HCT116 (cell line): ENCODE results near the gene VAV2.

ENCODE experiments used
- CEBPB ChIP-seq: IDR thresholded peaks from 2 replicates; pipeline ENCODE4 v1.6.1; 2012; ENCODE audit warnings: low read depth
- CTCF ChIP-seq, 3 experiments: fragments of 200-600 bp in 1 of 3; sonication (generic) in 1 of 3; IDR thresholded peaks in 2 of 3; conservative IDR thresholded peaks in 1 of 3; 2 replicates each; pipeline ENCODE4 v1.5.1; 2012 to 2017; ENCODE audit warnings: low read depth in 2 of 3, low read length in 2 of 3, antibody characterized with exemption in 1 of 3, borderline replicate concordance in 1 of 3, control low read depth in 1 of 3, mild to moderate bottlenecking in 1 of 3, mixed read lengths in 1 of 3, mixed run types in 1 of 3, moderate library complexity in 1 of 3; ENCODE audit not compliant: insufficient read depth in 1 of 3
- EGR1 ChIP-seq: IDR thresholded peaks from 2 replicates; pipeline ENCODE4 v1.6.1; 2012; ENCODE audit warnings: low read depth
- ELF1 ChIP-seq: IDR thresholded peaks from 2 replicates; pipeline ENCODE4 v1.6.1; 2012; ENCODE audit warnings: low read depth, borderline replicate concordance
- EZH2 ChIP-seq: fragments of 200-600 bp; sonication (generic); IDR thresholded peaks from 2 replicates; pipeline ENCODE4 v1.6.1; 2017; ENCODE audit warnings: antibody characterized with exemption, mixed run types
- EZH2phosphoT487 ChIP-seq: fragments of 200-600 bp; IDR thresholded peaks from 2 replicates; pipeline ENCODE4 v1.6.1; 2018; ENCODE audit warnings: antibody characterized with exemption, borderline replicate concordance
- MAX ChIP-seq: IDR thresholded peaks from 2 replicates; pipeline ENCODE4 v1.6.1; 2012
- POLR2A ChIP-seq: IDR thresholded peaks from 2 replicates; pipeline ENCODE4 v1.7.0; 2011; ENCODE audit warnings: borderline replicate concordance; ENCODE audit not compliant: insufficient read depth, insufficient read length; ENCODE audit errors: extremely low read depth
- POLR2AphosphoS5 ChIP-seq: IDR thresholded peaks from 2 replicates; pipeline ENCODE4 v1.6.1; 2011; ENCODE audit warnings: mild to moderate bottlenecking, low read depth, low read length, moderate library complexity
- REST ChIP-seq: IDR thresholded peaks from 2 replicates; pipeline ENCODE4 v1.6.1; 2012; ENCODE audit warnings: low read depth
- SIN3A ChIP-seq: IDR thresholded peaks from 2 replicates; pipeline ENCODE4 v1.6.1; 2012; ENCODE audit warnings: low read depth
- YY1 ChIP-seq: IDR thresholded peaks from 2 replicates; pipeline ENCODE4 v1.6.1; 2011; ENCODE audit warnings: low read length, low read depth, moderate library complexity, mild to moderate bottlenecking; ENCODE audit not compliant: insufficient replicate concordance; ENCODE audit errors: extremely low read depth
- ZBTB33 ChIP-seq: IDR thresholded peaks from 2 replicates; pipeline ENCODE4 v1.6.1; 2011; ENCODE audit warnings: mild to moderate bottlenecking, low read length, moderate library complexity; ENCODE audit not compliant: insufficient replicate concordance; ENCODE audit errors: extremely low read depth

- TF ChIP-seq EGR1: no peak
- TF ChIP-seq POLR2A: no peak
- no peak for TF ChIP-seq MAX
- no peak for TF ChIP-seq CTCF (IDR thresholded peaks at IDR 0.05 in 2 of 3, conservative IDR thresholded peaks at IDR 0.05 in 1 of 3; ENCODE audit: borderline replicate concordance in 1 of 3, insufficient read depth in 1 of 3, low read depth in 2 of 3, low read length in 2 of 3)
- no peak for TF ChIP-seq EZH2
- no peak for TF ChIP-seq EZH2phosphoT487
- TF ChIP-seq POLR2AphosphoS5: no peak
- no peak for TF ChIP-seq REST
- no peak for TF ChIP-seq SIN3A
- no peak for TF ChIP-seq YY1
- TF ChIP-seq CEBPB: no peak
- TF ChIP-seq ELF1: no peak
- TF ChIP-seq ZBTB33: no peak
Observed at GRCh38 chr9:133788819-133789717, 203.1 kb downstream of the VAV2 start.
